GM19099 (cell line): ENCODE measurements around the gene CC2D2A.

ENCODE experiments used
- POLR2A ChIP-seq: IDR thresholded peaks from 3 replicates; pipeline ENCODE4 v1.6.1; 2011; ENCODE audit warnings: low read depth; ENCODE audit not compliant: insufficient read length; ENCODE audit errors: extremely low read depth

CC2D2A gene

DNA sequence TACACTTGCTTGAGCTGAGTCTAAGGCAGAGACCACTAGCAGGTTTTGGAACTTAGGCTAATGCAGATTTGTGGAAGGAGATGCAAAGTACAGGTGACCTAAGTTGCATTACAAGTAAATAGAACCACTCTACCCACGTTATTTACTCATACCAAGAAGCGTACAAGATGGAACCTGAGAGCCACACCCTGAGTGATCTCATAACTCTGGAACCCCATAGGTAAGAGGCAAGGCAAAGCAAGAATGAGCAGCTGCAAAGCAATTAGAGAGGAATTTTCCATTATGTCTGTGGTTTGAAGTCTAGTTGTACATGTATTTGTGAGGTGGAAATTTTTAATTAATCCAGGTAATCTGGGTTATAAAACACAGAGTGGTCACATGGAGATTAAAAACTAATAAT lies 55.4 kb downstream of the CC2D2A start:
- TF ChIP-seq POLR2A = no peak

DNA sequence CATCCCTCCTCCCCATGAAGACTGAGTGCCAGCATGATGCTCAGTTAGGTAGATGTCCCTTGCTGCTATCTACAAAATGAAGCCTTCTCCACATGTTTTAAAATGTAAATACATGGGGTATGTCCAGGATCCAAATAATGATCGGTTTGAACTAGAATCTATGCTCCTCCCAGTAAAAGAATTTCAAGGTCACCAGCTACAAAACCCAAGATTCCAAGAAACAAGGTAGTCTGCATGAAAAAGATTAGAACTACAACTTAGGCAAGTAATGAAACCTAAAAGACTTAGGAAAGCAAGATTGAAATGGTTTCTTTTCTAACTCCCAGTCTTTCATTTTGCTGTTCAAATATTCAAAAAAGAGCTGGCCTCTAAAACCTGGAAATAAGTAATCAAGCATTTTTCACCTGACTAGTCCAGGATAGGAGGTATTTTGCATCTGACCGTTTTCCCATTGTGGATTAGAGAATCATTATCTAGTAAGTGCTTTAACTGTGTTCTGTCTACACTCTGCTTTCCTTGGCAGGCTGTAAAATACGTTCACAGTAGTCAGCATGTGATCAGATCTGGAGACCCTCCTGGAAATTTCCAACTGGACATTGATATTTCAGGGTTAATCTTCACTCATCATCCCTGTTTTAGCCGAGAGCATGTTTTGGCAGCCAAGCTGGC lies 57.4 kb downstream of the CC2D2A start:
- no peak for TF ChIP-seq POLR2A

- TF ChIP-seq POLR2A = no peak
These were observed 62.1 kb downstream of the CC2D2A start for GRCh38 chr4:15531792-15532191.

- no peak for TF ChIP-seq POLR2A
These were observed 64.1 kb downstream of the CC2D2A start for GRCh38 chr4:15533817-15534216.

- TF ChIP-seq POLR2A = no peak
These were observed 65.9 kb downstream of the CC2D2A start for GRCh38 chr4:15535599-15535998.

DNA sequence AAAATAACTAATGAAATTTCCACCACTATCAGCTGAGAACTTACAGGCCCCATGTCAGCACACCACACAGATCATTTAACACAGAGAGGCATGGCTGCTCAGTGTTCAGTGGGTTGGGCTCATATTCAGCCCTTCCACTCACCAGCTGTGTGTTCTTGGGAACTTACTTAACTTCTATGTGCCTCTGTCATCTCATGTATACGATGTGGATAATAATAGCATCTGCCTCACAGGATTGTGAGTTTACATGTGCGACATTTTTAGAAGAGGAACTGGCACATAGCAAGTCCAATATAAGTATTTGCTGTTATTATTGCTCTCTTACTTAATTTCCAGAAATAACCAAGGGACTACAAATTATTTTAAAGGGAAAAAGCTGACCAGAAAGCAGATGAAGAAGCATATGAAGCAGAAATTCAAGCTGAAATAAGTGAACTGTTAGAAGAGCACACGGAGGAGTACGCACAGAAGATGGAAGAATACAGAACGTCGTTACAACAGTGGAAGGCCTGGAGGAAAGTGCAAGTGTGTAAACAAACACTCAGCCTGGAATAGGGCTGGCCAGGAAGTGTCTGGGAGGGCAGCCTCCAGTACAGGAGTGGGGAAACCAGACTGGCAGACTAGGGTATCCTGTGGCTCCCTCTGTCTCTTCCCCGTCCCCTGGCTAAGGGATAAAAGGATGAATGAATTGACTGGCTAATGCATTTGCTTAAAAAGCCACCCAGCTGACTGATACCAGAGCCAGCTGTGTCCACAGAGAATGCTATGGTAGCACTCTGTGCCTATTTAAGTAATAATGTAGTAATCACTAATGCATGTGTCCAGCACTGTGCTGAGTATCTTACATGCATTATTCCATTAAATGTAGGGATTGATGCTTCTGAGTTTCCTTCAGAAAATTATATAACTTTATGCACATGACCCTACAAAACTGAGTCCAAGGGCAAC lies 67.1 kb downstream of the CC2D2A start:
- no peak for TF ChIP-seq POLR2A

DNA sequence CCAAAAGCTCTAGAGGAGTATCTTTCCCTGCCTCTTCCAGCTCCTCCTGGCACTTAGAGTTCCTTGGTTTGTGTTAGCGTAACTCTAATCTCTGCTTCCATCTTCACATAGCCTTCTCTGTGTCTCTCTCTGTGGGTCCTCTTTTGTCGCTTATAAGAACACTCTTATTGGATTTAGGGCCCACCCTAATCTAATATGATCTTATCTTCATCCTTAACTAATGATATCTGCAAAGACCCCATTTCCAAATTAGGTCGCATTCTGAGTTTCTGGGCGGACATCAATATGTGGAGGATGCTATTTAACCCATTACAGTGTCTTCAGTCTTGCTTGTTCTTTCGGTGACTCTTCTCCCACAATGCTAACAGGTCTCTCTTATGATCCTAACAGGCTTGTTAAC lies 72.3 kb downstream of the CC2D2A start:
- TF ChIP-seq POLR2A = no peak

- no peak for TF ChIP-seq POLR2A
These were observed 73.1 kb downstream of the CC2D2A start for GRCh38 chr4:15542760-15543159.

GRCh38 chr4:15543537-15544247 lies 74.0 kb downstream of the CC2D2A start:
- no peak for TF ChIP-seq POLR2A

- TF ChIP-seq POLR2A = no peak
These were observed 74.6 kb downstream of the CC2D2A start for GRCh38 chr4:15544248-15544729.

DNA sequence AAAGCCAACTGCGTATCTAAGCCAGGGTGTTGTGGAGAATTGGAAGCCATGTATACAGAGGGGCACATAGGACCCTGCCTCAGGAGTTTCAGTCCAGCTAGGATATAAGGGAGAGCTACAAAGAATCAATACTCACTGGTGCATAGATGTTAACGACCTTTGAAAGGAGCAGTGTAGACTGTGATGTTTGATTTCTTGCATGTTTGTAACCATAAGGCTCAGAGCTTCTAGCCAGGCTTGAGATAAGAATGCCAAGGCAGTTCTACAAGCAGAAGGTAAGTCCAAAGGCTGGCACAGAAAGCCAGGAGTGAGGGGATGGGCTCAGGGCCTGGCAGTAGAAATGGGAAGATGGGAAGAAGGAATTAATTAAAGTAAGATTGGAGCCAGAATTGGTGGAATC lies 75.7 kb downstream of the CC2D2A start:
- no peak for TF ChIP-seq POLR2A

GRCh38 chr4:15547392-15547791 lies 77.7 kb downstream of the CC2D2A start:
- no peak for TF ChIP-seq POLR2A

GRCh38 chr4:15550491-15550890 lies 80.8 kb downstream of the CC2D2A start:
- TF ChIP-seq POLR2A = no peak

DNA sequence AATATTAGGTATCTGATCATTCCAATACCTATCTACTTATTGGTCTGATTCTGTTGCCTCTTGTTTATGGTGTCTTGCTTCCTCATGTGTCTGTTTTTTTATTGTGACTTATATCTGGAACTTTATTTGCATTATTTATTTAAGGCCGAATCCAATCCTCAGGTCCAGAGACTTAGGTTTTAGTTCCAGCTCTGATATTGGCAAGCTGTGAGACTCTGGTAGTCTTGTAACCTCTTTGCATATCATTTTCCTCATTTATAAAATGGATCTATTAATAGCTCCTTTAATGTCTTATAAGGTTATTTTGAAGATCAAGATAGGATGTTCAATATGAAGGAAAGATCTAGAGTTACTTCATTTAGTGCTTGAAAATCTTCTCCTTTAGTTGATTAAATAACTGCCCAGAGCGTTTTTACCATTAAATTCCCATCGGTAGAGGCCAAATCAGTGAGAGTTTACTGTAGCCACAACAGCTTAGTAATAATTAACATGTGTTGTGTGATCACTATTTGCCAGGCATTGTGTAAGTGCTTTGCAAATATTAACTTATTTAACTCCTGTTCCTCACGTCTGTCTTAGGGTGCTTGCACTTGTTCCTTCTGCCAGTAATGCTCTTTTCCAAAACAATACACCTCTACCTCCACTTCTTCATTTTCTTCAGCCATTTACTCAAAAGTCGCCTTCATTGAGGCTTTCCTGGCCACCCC lies 82.2 kb downstream of the CC2D2A start:
- no peak for TF ChIP-seq POLR2A
